Liver (tissue), 3 donors: Measurements from ENCODE around the gene SRSF8.

Experiments used
- CTCF ChIP-seq: fragments of 150-350 bp; IDR thresholded peaks from 2 replicates; pipeline ENCODE4 v1.5.1; 2017; ENCODE audit warnings: improper control_type of control experiment, low read depth, low read length; ENCODE audit not compliant: missing input control
- GABPA ChIP-seq, 2 donors: IDR thresholded peaks in 1 of 2; conservative IDR thresholded peaks in 1 of 2; 2 replicates each; pipeline ENCODE4 v1.6.1; 2016; ENCODE audit warnings: antibody characterized with exemption in 2 of 2, mild to moderate bottlenecking in 1 of 2, moderate library complexity in 1 of 2
- JUND ChIP-seq, 2 donors: IDR thresholded peaks; 2 replicates each; pipeline ENCODE4 v1.6.1; 2016; ENCODE audit warnings: antibody characterized with exemption in 2 of 2
- RAD21 ChIP-seq, 2 donors: IDR thresholded peaks; 2 replicates each; pipeline ENCODE4 v1.6.1; 2016; ENCODE audit warnings: antibody characterized with exemption in 2 of 2, mild to moderate bottlenecking in 2 of 2
- TAF1 ChIP-seq: conservative IDR thresholded peaks from 2 replicates; pipeline ENCODE4 v1.6.1; 2016; ENCODE audit warnings: antibody characterized with exemption, mild to moderate bottlenecking
- donor health status: healthy.
- donor health status: healthy.

- TF ChIP-seq TAF1: peak; percentile 96
- peak in 1 of 2 donors; percentile 34 for TF ChIP-seq JUND (IDR thresholded peaks at IDR 0.05)
- TF ChIP-seq GABPA (IDR thresholded peaks at IDR 0.05 in 1 of 2, conservative IDR thresholded peaks at IDR 0.05 in 1 of 2): peak; percentile 11 to 80
- TF ChIP-seq CTCF: no peak
- TF ChIP-seq RAD21 (IDR thresholded peaks at IDR 0.05): peak; percentile 34 to 37
Measured at GRCh38 chr11:95068549-95068948, 1.8 kb downstream of the SRSF8 start.
